Left lung (tissue), 10 donors: ENCODE results near the gene ADCK2. TPM values are rescaled to one million over a fixed set of nuclear protein-coding genes. Genes with fewer than 3 reads are reported as not detected.
"Not testable (repeated sequence)": the region's sequence is repeated elsewhere in the genome, so short reads cannot be mapped to it uniquely, and the experiment has no call there.

Experiments used
- ATAC-seq: fragments of 200-7000 bp; cut with Tn5 transposase; one replicate; pipeline ENCODE4 v1.9.1; 2020; ENCODE audit warnings: moderate library complexity
- DNase-seq, 4 donors: peaks; one replicate each; pipeline ENCODE4 v3.0.0-alpha.2; 2013 to 2020
- H3K27ac ChIP-seq, 2 donors: fragments of 200-600 bp; sonication (generic) in 1 of 2; one replicate each; pipeline versions ENCODE4 v1.5.0 to v1.8.0; 2020 to 2021
- H3K27me3 ChIP-seq, 2 donors: fragments of 200-600 bp; sonication (generic) in 1 of 2; one replicate each; pipeline versions ENCODE4 v1.5.0 to v1.8.0; 2020 to 2021
- H3K36me3 ChIP-seq, 2 donors: fragments of 200-600 bp; sonication (generic) in 1 of 2; one replicate each; pipeline versions ENCODE4 v1.5.0 to v1.8.0; 2020 to 2021
- H3K4me1 ChIP-seq, 2 donors: fragments of 200-600 bp; one replicate each; pipeline ENCODE4 v1.8.0; 2021
- H3K4me3 ChIP-seq, 2 donors: fragments of 200-600 bp; sonication (generic) in 1 of 2; one replicate each; pipeline versions ENCODE4 v1.5.0 to v1.8.0; 2020 to 2021; ENCODE audit warnings: mild to moderate bottlenecking in 1 of 2
- H3K9me3 ChIP-seq, 2 donors: fragments of 200-600 bp; sonication (generic) in 1 of 2; one replicate each; pipeline versions ENCODE4 v1.5.0 to v1.8.0; 2020 to 2021
- CTCF ChIP-seq, 2 donors: fragments of 200-600 bp; sonication (generic) in 1 of 2; IDR thresholded peaks; one replicate each; pipeline versions ENCODE4 v1.5.0 to v1.8.0; 2021; ENCODE audit warnings: antibody characterized with exemption in 2 of 2
- intact Hi-C, 2 donors: fragments of 100-400 bp; cut with DNase I; formaldehyde crosslinking; loops; one replicate each; pipeline versions ENCODE4 v1.11.2 to v1.14.2; 2022
- polyA plus RNA-seq, 6 donors: library from polyadenylated mRNA; unstranded; fragments of 120-200 nt; gene quantifications; one replicate each; pipeline ENCODE4 v1.2.1, GENCODE V29; 2013; ENCODE audit not compliant: insufficient read length in 6 of 6
- total RNA-seq, 2 donors: library from RNA; stranded (reverse); fragmentation: NEBNext Ultra II Directional; extraction: Animal tissue kit (Norgen Biotek cat#: 25700); gene quantifications; one replicate each; pipeline ENCODE4 v1.2.1, GENCODE V29; 2021
- donor health status: DM: no; HTN: yes; CAD: no.
- donor health status: DM: no; HTN: no; CAD: no.

Gene ADCK2
- total and polyA plus RNA-seq, 8 donors, result 14.5 to 22.0 (median 17.7) TPM

DNA sequence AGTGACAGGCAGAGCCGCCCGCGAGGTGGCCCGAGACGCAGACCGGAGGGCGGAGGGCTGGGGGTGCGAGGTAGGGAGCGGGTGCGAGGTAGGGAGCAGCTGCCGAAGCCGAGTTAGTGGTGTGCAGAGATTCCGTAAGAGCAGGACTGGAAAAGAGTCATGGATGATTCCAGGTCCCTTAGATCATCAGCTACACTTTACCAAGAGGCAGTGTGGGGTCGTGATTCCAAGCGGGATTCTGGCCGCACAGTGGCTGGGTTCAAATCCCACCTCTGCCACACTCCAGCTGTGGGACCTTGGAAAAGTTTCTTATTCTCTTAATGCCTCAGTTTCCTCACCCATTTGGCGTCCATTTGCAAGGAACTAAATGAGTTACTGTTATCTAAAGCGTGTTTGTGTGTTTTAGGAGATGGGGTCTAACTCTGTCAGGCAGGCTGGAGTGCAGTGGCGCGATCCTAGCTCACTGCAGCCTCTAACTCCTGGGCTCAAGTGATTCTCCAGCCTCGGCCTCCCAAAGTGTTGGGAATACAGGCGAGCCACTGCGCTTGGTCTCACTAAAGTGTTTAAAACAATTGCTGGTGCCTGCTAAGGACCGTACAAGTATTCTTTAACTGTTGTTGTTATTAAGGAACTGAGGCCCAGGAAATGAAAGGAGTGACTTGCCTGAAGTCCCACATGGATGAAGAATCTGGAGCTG is 24.9 kb downstream of the ADCK2 start:
- DNase-seq (no peak), ATAC-seq (no peak)
- H3K27ac ChIP-seq, result peak overlapping the region; percentile 93 to 96
- H3K4me1 ChIP-seq, result peaks cover 13 to 30% of the 10 kb centered on the region in 2 donors
- no peak for TF ChIP-seq CTCF (IDR thresholded peaks at IDR 0.05)
- intact Hi-C loops, result no loop called here
- peaks cover 0 to 4% of the 10 kb centered on the region in 2 donors for H3K36me3 ChIP-seq
- H3K27me3 ChIP-seq, result no peaks in the 10 kb centered on the region
- H3K4me3 ChIP-seq, result peak overlapping the region; percentile 93 to 95
- H3K9me3 ChIP-seq, result no peaks in the 10 kb centered on the region

GRCh38 chr7:140698477-140698876 is 25.7 kb downstream of the ADCK2 start:
- Histone ChIP-seq H3K4me3 (no peak overlapping the region), H3K4me1 (peaks cover 13 to 30% of the 10 kb centered on the region in 2 donors), H3K27me3 (no peaks in the 10 kb centered on the region), H3K27ac (no peak overlapping the region), H3K36me3 (peaks cover 0 to 9% of the 10 kb centered on the region in 2 donors), H3K9me3 (no peaks in the 10 kb centered on the region)
- intact Hi-C loops, result no loop called here
- no peak for TF ChIP-seq CTCF (IDR thresholded peaks at IDR 0.05)
- ATAC-seq (no peak), DNase-seq (no peak)

- intact Hi-C loops, result no loop called here
- Histone ChIP-seq H3K9me3 (no peaks in the 10 kb centered on the region), H3K27me3 (no peaks in the 10 kb centered on the region), H3K4me3 (no peak overlapping the region), H3K4me1 (peaks cover 3 to 18% of the 10 kb centered on the region in 2 donors), H3K27ac (no peak overlapping the region), H3K36me3 (peaks cover 0 to 46% of the 10 kb centered on the region in 2 donors)
- ATAC-seq (peak; percentile 29), DNase-seq (no peak)
- TF ChIP-seq CTCF (IDR thresholded peaks at IDR 0.05), result no peak
These were observed 30.0 kb downstream of the ADCK2 start for GRCh38 chr7:140702774-140703173.

- TF ChIP-seq CTCF (IDR thresholded peaks at IDR 0.05), result no peak
- no peak for DNase-seq
- Histone ChIP-seq H3K9me3 (no peaks in the 10 kb centered on the region), H3K4me3 (no peak overlapping the region), H3K27ac (no peak overlapping the region), H3K27me3 (no peaks in the 10 kb centered on the region), H3K36me3 (peaks cover 0 to 46% of the 10 kb centered on the region in 2 donors), H3K4me1 (peaks cover 0 to 5% of the 10 kb centered on the region in 2 donors)
- intact Hi-C loops, result no loop called here
- no peak for ATAC-seq
These were observed 31.5 kb downstream of the ADCK2 start for GRCh38 chr7:140704205-140704604.

DNA sequence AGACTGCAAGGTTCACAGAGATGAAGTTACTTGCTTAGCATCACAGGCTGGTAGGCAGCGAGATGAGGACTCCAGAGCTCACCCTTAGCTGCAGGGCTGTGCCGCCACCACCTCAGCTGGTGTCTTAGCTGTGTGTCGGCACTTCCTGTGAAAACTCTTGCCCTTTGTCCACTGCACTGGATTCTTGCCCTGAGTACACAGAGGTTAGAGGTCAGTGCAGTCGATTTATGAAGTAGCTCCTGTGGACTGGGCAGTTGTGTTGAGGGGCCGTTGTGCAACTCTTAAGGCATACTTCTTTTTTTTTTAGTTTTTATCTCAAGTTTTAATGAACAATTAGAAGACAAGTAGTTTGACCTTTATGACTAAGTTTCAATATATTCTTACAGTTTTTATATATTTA is 34.4 kb downstream of the ADCK2 start:
- no peak for TF ChIP-seq CTCF (IDR thresholded peaks at IDR 0.05)
- DNase-seq, result no peak
- intact Hi-C loops, result no loop called here
- peaks cover 0 to 42% of the 10 kb centered on the region in 2 donors for H3K36me3 ChIP-seq
- H3K27me3 ChIP-seq, result no peaks in the 10 kb centered on the region
- ATAC-seq, result no peak
- H3K9me3 ChIP-seq, result no peaks in the 10 kb centered on the region
- no peaks in the 10 kb centered on the region for H3K4me1 ChIP-seq
- no peak overlapping the region for H3K27ac ChIP-seq
- H3K4me3 ChIP-seq, result no peak overlapping the region

- H3K36me3 ChIP-seq, result peaks cover 0 to 35% of the 10 kb centered on the region in 2 donors
- H3K9me3 ChIP-seq, H3K4me1 ChIP-seq, DNase-seq, H3K4me3 ChIP-seq, H3K27ac ChIP-seq, H3K27me3 ChIP-seq, intact Hi-C loops, ATAC-seq: not testable (repeated sequence)
These were observed 36.0 kb downstream of the ADCK2 start for GRCh38 chr7:140708764-140709163.

DNA sequence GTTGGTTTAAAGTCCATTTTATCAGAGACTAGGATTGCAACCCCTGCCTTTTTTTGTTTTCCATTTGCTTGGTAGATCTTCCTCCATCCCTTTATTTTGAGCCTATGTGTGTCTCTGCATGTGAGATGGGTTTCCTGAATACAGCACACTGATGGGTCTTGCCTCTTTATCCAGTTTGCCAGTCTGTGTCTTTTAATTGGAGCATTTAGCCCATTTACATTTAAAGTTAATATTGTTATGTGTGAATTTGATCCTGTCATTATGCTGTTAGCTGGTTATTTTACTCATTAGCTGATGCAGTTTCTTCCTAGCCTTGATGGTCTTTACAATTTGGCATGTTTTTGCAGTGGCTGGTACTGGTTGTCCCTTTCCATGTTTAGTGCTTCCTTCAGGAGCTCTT is 39.6 kb downstream of the ADCK2 start:
- H3K27ac ChIP-seq, H3K4me3 ChIP-seq, H3K4me1 ChIP-seq, ATAC-seq, intact Hi-C loops, DNase-seq, H3K27me3 ChIP-seq, H3K9me3 ChIP-seq: not testable (repeated sequence)
- peaks cover 0 to 17% of the 10 kb centered on the region in 2 donors for H3K36me3 ChIP-seq
